NOMO-1 treated with dmso at 0.1 percent for 144 hours (cell line): ENCODE data around the gene ARHGAP21.

ENCODE experiments used
- DNase-seq: peaks from one replicate; lab custom pipeline; 2025; ENCODE audit not compliant: unreplicated experiment; lab: John Stamatoyannopoulos, UW

The ARHGAP21 gene

DNA sequence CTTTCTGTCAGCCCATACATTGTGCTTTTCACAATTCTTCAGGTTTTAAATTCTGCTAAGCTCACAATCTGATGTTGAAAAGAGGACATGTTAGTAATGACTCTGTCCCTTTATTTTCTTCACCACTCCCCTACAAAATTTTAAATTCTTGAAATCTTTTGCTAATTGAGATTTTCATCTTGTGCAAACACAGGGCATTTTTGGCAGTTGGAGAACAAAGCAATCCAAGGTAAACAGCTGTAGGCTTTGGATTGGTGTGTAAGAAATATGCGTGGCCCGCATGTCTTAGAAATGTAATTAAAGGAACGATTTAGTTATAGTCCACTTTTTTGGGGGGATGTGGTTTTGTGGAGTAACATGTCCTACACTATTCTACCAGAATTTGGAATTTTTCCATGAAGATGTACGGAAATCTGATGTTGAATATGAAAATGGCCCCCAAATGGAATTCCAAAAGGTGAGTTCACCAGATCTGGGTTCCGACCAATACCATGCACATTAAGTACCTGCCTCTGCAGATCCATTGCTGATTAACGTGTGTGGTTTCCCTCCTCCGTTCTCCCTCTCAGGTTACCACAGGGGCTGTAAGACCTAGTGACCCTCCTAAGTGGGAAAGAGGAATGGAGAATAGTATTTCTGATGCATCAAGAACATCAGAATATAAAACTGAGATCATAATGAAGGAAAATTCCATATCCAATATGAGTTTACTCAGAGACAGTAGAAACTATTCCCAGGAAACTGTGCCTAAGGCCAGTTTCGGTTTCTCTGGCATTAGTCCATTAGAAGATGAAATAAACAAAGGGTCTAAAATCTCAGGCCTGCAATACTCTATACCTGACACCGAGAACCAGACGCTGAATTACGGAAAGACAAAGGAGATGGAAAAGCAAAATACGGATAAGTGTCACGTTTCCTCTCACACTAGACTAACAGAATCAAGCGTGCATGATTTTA lies 181.1 kb downstream of the ARHGAP21 start:
- no peak for DNase-seq

- no peak for DNase-seq
Measured at GRCh38 chr10:24541239-24541753, 182.4 kb downstream of the ARHGAP21 start.

DNA sequence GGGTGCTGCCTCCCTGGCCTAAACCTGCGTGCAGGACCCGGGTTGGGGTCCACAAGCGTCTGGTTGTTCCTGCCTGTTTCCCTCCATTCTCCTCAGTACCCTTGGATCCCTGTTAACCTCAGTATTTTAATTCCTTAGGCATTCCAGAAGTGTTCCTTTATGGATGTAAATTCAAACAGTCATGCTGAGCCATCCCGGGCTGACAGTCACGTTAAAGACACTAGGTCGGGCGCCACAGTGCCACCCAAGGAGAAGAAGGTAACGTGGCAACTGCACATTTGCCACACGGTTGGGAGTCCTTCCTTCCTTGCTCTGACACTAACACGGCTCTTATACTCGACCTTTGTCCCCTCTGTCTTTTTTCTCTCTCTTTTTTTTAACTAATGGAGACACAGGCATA lies 187.1 kb downstream of the ARHGAP21 start:
- no peak for DNase-seq

GRCh38 chr10:24533981-24534380 lies 189.7 kb downstream of the ARHGAP21 start:
- no peak for DNase-seq
